RWPE2 (cell line): Measurements from ENCODE around the gene SHANK2.
"Not testable (repeated sequence)": the region's sequence is repeated elsewhere in the genome, so short reads cannot be mapped to it uniquely, and the experiment has no call there.

Source experiments
- ATAC-seq: fragments of 200-7000 bp; cut with Tn5 transposase; 3 replicates; pipeline ENCODE4 v1.9.1; 2021; ENCODE audit warnings: low read depth
- DNase-seq: peaks from one replicate; pipeline ENCODE4 v3.0.0-alpha.2; 2020; ENCODE audit warnings: low spot score
- H3K27ac ChIP-seq: fragments of 450-650 bp; 2 replicates; pipeline ENCODE4 v1.5.1; 2017; ENCODE audit warnings: mild to moderate bottlenecking; ENCODE audit not compliant: poor library complexity, severe bottlenecking
- H3K27me3 ChIP-seq: fragments of 250-450 bp; sonication (Bioruptor Pico); 2 replicates; pipeline ENCODE4 v1.5.1; 2021; ENCODE audit warnings: mild to moderate bottlenecking, moderate library complexity; ENCODE audit not compliant: insufficient read depth, poor library complexity, severe bottlenecking
- H3K36me3 ChIP-seq: fragments of 250-450 bp; sonication (Bioruptor Pico); 2 replicates; pipeline ENCODE4 v1.5.1; 2020; ENCODE audit warnings: low read depth, mild to moderate bottlenecking, moderate library complexity
- H3K4me1 ChIP-seq: fragments of 250-450 bp; sonication (Bioruptor Pico); 2 replicates; pipeline ENCODE4 v1.5.1; 2021; ENCODE audit warnings: mild to moderate bottlenecking, moderate library complexity; ENCODE audit not compliant: insufficient read depth, poor library complexity, severe bottlenecking
- H3K4me3 ChIP-seq: fragments of 250-450 bp; sonication (Bioruptor Pico); 2 replicates; pipeline ENCODE4 v1.5.1; 2021; ENCODE audit warnings: mild to moderate bottlenecking, moderate library complexity; ENCODE audit not compliant: severe bottlenecking
- H3K9me3 ChIP-seq: fragments of 250-450 bp; sonication (Bioruptor Pico); 2 replicates; pipeline ENCODE4 v1.5.1; 2021; ENCODE audit warnings: mild to moderate bottlenecking, moderate library complexity; ENCODE audit not compliant: severe bottlenecking
- CTCF ChIP-seq: fragments of 450-650 bp; IDR thresholded peaks from one replicate; pipeline ENCODE4 v1.5.1; 2017; ENCODE audit warnings: mild to moderate bottlenecking, moderate library complexity; ENCODE audit not compliant: poor library complexity, severe bottlenecking

Gene SHANK2

GRCh38 chr11:71237853-71238252 lies 14.5 kb downstream of the SHANK2 start:
- H3K9me3 ChIP-seq = no peaks in the 10 kb centered on the region
- ATAC-seq = no peak
- H3K27ac ChIP-seq = no peak overlapping the region
- no peaks in the 10 kb centered on the region for H3K36me3 ChIP-seq
- no peaks in the 10 kb centered on the region for H3K27me3 ChIP-seq
- no peak for TF ChIP-seq CTCF
- DNase-seq = peak; percentile 18
- H3K4me1 ChIP-seq = peaks cover 4% of the 10 kb centered on the region
- H3K4me3 ChIP-seq = no peak overlapping the region

GRCh38 chr11:71236836-71237475 lies 15.4 kb downstream of the SHANK2 start:
- H3K36me3 ChIP-seq = no peaks in the 10 kb centered on the region
- ATAC-seq (no peak), DNase-seq (peak; percentile 22)
- no peaks in the 10 kb centered on the region for H3K27me3 ChIP-seq
- no peaks in the 10 kb centered on the region for H3K9me3 ChIP-seq
- peaks cover 4% of the 10 kb centered on the region for H3K4me1 ChIP-seq
- no peak overlapping the region for H3K4me3 ChIP-seq
- H3K27ac ChIP-seq = no peak overlapping the region
- TF ChIP-seq CTCF = no peak

- ATAC-seq = no peak
- TF ChIP-seq CTCF = no peak
- H3K9me3 ChIP-seq = no peaks in the 10 kb centered on the region
- no peaks in the 10 kb centered on the region for H3K27me3 ChIP-seq
- no peak overlapping the region for H3K4me3 ChIP-seq
- no peak for DNase-seq
- H3K36me3 ChIP-seq = no peaks in the 10 kb centered on the region
- H3K27ac ChIP-seq = no peak overlapping the region
- H3K4me1 ChIP-seq = no peaks in the 10 kb centered on the region
Observed at GRCh38 chr11:71235719-71236118, 16.7 kb downstream of the SHANK2 start.

GRCh38 chr11:71233896-71234852 lies 18.2 kb downstream of the SHANK2 start:
- not testable (repeated sequence) for ATAC-seq, H3K27me3 ChIP-seq, H3K27ac ChIP-seq, H3K4me1 ChIP-seq, H3K9me3 ChIP-seq, H3K4me3 ChIP-seq, H3K36me3 ChIP-seq
- DNase-seq = peak; percentile 33

GRCh38 chr11:71232364-71232763 lies 20.0 kb downstream of the SHANK2 start:
- no peak overlapping the region for H3K27ac ChIP-seq
- H3K4me1 ChIP-seq = no peaks in the 10 kb centered on the region
- DNase-seq (no peak), ATAC-seq (no peak)
- no peaks in the 10 kb centered on the region for H3K27me3 ChIP-seq
- peaks cover 5% of the 10 kb centered on the region for H3K9me3 ChIP-seq
- no peak for TF ChIP-seq CTCF
- no peaks in the 10 kb centered on the region for H3K36me3 ChIP-seq
- H3K4me3 ChIP-seq = no peak overlapping the region
